ENCODE results near the gene TBX1.

Gene TBX1

DNA sequence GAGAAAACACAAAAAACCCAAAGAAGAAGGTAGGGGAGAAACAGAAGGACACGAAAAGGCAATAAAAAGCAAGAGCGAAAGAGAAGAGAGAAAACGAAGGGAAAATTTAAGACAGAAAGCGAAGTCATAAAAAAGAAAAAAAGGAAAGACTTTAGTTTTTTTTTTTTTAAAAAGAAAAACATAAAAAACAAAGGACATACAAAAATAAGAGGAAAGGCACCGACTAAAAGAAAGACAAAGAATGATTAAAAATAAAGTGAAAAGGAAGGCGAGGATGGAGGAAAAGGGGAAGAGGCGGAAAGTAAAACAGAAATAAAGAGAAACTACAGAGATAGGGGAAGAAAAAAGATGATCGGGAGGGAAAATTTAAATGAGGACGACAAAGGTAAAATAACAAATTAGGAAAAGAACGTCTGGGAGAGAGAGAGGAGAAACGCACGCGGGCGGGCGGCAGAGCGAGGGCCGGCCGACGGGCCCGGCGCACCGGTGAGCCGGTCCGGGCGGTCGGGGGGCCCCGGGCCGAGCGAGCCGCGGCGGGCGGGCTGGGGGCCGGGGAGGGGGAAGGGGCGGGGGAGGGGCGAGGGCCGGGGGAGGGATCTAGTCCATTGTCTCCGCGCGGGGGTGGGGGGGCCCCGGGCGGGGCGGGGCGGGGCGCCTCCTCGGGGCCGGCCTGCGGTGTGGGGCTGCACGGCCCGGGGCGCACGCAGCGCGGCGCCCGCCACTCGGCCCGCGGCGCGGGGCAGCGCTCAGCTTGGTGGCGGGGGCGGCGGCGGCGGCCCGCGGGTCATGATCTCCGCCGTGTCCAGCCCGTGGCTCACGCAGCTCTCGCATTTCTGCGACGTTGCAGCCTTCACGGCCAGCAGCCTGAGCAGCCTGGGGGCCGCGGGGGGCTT is at the start of gene TBX1:
TBX1 (plus strand) TSS at position 721 of the 893 bp plus-strand sequence; CDS start at position 787, 66 bp downstream.
- DNase-seq, result peak; percentile 34
- in situ Hi-C loops (cut with MboI; ENCODE audit: low pct_unique_long_range_greater_than_20kb, low sequenced_read_pairs), result no loop called here

DNA sequence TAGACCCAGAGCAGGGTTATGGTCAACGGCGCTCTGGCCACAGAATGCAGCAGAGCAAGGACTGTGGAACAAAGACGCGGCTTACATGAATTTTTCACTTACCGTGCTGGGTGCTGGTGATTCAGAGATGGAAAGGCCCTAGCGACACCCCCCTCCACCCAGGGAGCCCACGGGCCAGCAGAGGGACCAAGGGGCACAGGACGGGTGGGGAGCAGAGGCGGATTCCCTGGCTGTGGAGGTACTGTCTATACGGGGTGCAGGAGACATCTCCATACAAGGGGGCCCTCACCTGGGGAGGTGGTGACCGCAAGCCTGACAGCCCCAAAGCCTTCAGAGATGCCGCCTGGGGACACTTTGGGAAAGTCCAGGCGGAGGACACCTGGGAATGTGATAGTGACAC is 47.3 kb upstream of the TBX1 start:
- no peak for DNase-seq
- in situ Hi-C loops (cut with MboI; ENCODE audit: low pct_unique_long_range_greater_than_20kb, low sequenced_read_pairs), result no loop called here

DNA sequence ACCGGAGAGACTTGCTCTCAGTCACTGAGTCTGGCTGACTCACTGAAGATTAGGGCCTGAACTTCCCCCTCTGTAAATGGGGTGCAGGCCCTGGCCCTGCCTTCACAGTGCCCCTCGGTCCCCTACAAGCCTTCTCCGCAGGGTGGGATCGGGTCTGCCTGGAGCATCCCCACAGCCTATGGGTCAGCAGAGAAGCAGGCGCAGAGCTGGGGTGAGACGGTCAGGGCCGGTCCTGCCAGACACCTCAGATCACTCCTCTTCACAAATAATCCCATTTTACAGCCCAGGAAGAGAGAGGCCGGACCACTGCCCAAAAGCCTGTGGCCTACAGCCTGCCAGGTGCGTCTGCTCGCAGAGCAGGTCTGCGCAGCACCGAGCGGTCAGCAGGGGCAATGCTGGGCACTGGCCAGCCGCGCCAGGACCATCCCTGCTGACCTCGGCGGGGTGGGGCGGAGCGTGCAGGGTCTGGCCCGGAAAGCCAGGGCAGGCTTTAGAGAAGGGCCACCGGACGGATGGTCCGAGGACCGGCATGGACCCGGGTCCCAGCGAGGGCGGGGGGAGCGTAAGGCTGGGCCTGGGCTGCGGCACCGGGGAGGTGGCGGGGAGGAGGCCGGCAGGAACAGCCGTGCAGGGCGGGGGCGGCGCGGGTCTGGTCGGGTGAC is 46.8 kb upstream of the TBX1 start:
- in situ Hi-C loops (cut with MboI; ENCODE audit: low pct_unique_long_range_greater_than_20kb, low sequenced_read_pairs), result no loop called here
- no peak for DNase-seq

DNA sequence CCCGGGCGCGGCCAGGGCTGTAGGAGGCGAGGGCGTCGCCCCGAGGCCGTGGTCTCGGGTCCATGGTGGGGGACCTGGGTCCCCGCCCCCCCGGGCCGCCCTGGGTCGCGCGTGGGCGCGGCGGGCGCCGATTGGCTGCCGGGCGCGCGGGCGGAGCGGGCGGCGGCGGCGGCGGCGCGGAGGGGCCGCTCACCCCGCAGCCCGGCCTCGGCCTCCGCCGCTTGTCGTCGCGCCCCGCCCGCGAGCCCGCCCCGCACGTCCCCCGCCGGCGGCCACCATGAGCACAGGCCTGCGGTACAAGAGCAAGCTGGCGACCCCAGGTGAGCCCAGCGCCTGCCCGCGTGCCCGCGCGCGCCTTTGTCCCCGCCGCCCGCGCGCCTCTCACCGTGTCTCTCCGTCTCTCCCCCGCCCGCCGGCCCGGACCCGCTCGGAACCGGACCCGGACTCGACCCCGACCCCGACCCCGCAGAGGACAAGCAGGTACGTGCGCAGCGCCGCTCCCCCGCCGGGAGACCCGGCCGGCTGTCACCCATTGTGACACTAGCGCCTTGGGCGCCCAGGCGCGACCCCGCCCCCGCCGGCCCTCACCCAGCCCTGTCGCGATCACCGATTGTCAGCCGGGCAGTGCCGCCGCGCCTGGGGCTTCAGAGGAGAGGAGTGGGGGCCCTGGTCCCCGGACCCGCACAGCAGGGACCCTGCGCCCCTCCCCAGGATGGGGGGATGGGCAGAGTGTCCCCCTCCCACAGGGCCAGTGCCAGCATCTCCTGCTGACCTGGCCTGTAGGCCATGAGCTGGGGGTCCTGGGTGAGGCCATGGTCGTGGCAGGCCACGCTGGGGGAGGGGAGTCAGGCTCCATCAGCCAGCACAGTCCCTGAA is 46.0 kb upstream of the TBX1 start, which contains the start of gene SEPTIN5:
SEPTIN5 (plus strand) TSS at position 192 of the 876 bp plus-strand sequence; CDS start at position 278, 86 bp downstream.
- DNase-seq, result no peak
- in situ Hi-C loops (cut with MboI; ENCODE audit: low pct_unique_long_range_greater_than_20kb, low sequenced_read_pairs), result no loop called here

DNA sequence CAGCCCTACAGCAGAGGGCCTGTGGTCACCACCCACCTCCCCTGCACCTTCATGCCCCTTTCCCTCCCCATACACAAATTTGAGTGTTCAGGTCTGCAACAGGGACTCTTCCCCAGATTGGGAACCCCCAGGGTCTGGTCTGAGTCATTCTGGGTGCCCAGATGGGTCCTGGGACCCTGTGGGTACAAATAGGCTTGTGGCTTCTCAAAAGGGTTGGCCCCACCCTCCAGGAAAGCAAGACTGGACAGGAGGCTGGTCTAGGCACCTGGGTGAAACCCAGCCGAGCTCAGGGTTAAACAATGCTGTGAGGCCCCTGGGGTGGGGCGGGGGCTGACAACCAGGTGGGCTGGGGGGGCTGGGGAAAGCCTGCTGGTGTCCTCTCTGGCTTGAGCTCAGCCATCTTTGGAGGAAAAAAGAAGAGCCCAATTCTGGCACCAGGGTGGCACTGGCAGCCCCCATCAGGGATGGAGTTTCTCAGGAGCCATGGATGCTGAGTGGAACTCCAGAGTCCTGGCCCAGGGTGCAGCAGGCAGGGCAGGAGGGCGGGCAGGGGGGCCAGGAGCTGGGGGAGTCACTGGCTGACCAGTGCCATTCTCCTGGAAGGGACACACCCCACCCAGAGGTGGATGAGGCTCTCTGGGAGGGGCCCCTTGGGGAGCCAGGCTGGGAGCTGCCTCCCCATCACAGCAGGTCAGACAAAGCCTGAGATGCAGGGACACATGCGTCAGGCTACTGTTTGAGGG is 45.2 kb upstream of the TBX1 start:
- in situ Hi-C loops (cut with MboI; ENCODE audit: low pct_unique_long_range_greater_than_20kb, low sequenced_read_pairs), result no loop called here
- DNase-seq, result no peak

DNA sequence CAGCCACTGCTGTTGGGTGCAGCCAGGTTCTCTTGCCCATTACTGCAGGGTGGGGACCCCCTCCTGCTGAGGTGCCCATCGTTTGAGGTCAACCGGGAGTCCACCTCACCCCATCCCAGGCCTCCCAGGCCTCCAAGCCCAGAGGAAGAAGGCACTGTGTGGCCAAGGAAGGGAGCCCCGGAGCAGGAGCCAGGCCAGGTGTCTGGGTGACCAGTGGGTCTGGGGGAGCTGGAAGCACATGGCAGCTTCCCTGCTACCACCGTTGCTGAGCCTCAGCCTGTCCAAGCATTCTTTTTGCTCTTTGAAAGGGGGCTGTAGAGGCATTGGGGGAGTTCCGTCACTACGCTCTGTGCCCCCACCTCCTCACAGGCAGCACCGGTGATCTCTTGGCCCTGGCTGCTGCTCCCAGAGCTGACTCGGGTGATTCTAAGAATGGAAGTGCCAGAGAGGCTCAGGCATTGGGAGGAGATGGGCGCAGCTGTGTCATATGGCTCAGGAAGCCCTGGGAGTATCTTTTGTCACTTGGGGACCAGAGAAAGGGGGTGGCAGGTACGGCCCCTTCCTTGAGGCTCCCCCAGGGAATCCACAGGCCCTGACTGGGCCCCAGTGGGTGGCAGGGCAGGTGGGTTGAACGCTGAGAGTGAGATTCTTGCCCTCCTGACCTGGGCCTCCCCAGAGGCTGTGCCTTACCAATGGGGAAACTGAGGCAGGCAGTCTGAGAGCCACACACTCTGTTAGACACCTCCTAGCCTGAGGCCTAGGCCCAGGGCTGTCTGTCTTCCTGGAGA is 44.3 kb upstream of the TBX1 start:
- DNase-seq, result no peak
- in situ Hi-C loops (cut with MboI; ENCODE audit: low pct_unique_long_range_greater_than_20kb, low sequenced_read_pairs), result no loop called here

DNA sequence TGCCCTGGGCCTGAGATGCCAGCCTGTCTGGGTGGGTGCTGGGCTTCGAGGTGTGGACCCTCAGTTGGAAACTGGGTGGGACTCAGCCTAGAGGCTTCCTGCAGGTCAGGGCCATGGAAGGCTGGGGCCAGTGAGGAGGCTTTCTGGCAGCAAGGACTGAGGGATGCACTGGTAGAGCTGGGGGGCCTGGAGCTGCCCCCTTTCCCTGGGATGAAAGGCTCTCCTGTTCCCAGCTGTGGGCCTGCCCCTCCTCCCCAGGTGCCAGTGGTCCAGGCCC is 43.8 kb upstream of the TBX1 start:
- in situ Hi-C loops (cut with MboI; ENCODE audit: low pct_unique_long_range_greater_than_20kb, low sequenced_read_pairs), result no loop called here
- no peak for DNase-seq

DNA sequence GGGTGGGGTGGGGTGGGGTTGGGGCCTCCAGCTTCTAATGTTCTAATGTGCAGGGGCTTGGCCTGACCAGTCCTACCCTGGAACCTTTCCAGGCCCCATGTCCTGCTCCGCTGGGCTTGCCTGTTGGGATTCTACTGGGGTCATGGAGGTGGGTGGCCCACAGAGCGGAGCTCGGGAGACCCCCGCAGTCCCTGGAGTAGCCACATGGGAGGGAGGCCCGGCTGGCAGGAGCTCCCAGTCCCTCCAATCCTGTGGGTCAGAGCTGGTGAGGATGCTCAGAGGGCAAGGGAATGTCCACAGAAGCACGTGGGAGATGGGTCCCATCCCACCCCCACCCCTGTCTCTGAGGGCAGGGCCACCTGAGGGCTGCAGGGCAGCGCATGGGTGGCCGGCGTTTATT is 43.4 kb upstream of the TBX1 start:
- in situ Hi-C loops (cut with MboI; ENCODE audit: low pct_unique_long_range_greater_than_20kb, low sequenced_read_pairs), result no loop called here

DNA sequence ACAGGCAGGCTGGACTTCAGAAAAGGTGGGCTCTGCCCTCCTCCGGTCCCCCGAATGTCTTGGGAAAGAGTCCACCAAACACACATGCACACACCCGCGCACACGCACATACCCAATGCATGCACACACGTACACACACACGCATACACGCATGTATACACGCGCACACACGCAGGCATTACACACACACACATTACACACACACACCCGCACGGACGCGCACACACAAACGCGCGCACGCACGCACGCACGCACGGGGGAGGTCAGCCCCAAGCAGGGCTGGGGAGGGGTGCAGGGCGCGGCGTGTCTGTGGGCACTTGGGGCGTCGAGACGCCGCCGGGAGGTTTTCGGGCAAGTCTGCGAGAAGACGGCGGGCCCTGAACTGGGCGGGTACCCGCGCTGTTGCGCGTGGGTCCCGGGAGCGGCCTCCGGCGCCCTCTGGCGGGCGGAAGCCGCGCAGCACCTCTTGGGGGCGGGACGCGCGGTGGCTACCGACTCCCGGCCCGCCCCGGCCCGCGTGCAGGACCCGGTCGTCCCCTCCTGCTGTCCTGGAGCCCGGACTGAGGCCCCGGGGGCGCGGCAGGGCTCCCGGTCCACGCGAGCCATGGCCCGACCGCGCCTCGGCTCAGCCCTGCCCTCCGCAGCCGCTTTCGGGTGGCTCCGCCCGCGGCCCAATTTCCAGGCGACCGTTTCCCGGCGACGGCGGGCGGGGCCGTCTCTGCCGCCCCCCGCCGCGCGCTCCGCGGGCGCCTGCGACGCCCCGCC is 42.7 kb upstream of the TBX1 start:
- DNase-seq, result peak; percentile 81
- in situ Hi-C loops (cut with MboI; ENCODE audit: low pct_unique_long_range_greater_than_20kb, low sequenced_read_pairs), result no loop called here

More for the DNA sequence above, 43.4 kb upstream of the TBX1 start:
- DNase-seq, result no peak

DNA sequence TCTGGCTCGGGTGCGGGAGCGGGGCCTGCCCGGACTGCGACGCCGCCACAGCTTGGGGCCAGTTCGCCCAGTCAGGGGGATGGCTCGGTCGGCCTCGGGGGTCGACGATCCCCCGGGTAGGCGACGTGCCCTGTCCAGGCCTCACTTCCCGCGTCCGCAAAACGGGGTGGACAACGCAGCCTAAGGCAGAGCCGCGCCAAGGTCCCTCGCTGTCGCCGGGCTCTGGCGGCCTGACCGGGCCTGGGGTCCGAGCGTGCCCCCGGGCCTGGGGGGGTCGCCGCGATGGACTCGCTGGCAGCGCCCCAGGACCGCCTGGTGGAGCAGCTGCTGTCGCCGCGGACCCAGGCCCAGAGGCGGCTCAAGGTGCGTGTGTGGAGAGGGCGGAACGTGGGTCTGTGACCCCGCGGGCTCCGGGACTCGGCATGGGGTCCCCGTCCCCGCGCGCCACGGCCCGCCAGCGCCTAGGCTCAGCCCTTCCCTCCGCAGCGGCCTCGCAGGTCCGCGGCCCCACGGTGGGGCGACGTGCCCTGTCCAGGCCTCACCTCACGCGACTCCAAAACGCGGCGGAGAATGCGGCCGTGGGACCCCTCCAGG is 42.0 kb upstream of the TBX1 start:
- in situ Hi-C loops (cut with MboI; ENCODE audit: low pct_unique_long_range_greater_than_20kb, low sequenced_read_pairs), result no loop called here
- no peak for DNase-seq

DNA sequence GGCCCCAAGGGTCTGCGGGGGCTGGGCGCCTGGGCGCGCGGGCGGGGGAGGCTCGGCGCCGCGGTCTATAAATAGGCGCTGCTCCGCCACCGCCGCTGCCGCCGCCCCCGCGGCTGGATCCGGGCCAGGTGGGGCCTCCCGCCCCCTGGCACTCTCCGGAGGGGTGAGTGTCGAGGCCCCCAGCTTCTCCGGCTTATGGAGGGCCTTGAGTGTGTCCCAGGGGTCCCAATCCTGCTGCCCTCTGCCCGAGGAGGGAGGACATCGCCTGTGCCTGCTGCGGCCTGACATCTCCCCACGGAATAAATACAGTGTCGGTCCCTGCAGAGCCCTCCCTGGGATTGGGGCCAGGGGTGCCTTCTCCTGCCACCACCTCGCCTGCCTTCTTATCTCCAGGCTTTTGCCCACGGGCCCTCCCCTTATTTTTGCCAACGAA is 41.5 kb upstream of the TBX1 start:
- in situ Hi-C loops (cut with MboI; ENCODE audit: low pct_unique_long_range_greater_than_20kb, low sequenced_read_pairs), result no loop called here
- DNase-seq, result peak; percentile 49

DNA sequence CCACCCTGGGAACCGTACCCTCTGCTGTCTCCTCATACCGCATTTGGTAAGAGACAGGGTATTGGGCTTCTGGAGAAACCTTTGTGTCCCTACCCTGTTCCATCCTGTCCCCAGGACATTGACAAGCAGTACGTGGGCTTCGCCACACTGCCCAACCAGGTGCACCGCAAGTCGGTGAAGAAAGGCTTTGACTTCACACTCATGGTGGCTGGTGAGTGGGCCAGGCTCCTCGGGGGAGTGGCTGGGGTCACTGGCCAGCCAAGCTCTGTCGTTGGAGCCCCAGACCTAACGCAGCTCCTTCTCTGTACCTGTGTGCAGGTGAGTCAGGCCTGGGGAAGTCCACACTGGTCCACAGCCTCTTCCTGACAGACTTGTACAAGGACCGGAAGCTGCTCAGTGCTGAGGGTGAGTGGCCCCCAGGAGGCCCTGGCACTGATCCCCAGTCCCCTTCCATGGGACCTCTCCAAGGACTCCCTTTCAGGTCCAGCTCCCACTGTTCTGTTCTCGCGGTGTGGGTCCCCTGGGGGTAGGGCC is 41.0 kb upstream of the TBX1 start:
- no peak for DNase-seq
- in situ Hi-C loops (cut with MboI; ENCODE audit: low pct_unique_long_range_greater_than_20kb, low sequenced_read_pairs), result no loop called here

DNA sequence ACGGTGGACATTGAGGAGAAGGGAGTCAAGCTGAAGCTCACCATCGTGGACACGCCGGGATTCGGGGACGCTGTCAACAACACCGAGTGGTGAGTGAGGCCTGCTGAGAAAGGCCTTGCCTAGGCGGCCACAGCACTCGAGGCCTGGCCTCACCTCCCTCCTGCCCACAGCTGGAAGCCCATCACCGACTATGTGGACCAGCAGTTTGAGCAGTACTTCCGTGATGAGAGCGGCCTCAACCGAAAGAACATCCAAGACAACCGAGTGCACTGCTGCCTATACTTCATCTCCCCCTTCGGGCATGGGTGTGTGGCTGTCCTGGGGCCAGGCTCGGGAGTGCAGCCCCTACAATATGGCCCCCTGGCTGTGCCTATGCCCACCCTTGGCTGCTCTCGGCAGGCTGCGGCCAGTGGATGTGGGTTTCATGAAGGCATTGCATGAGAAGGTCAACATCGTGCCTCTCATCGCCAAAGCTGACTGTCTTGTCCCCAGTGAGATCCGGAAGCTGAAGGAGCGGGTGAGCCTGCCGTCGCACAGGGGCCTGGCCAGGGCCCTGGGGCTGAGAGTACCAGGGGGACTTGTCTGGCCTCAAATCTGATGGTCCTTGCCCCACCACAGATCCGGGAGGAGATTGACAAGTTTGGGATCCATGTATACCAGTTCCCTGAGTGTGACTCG is 40.3 kb upstream of the TBX1 start:
- DNase-seq, result no peak
- in situ Hi-C loops (cut with MboI; ENCODE audit: low pct_unique_long_range_greater_than_20kb, low sequenced_read_pairs), result no loop called here

DNA sequence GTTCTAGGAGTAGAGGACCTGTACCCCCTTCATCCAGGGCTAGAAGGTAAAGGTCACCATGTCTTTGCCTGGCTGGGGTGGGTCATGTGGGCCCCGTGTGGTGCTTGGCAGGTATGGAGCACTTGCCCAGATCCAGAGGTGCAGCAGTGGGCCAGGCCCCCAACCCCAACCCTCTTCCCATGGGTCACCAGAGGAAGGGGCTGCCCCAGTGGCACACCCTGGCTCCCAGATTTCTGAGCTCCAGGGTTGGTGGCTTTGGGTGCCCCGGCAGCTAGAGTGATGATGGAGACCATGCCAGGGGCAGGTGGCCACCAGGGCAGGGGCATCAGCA is 39.6 kb upstream of the TBX1 start:
- in situ Hi-C loops (cut with MboI; ENCODE audit: low pct_unique_long_range_greater_than_20kb, low sequenced_read_pairs), result no loop called here
- DNase-seq, result no peak

DNA sequence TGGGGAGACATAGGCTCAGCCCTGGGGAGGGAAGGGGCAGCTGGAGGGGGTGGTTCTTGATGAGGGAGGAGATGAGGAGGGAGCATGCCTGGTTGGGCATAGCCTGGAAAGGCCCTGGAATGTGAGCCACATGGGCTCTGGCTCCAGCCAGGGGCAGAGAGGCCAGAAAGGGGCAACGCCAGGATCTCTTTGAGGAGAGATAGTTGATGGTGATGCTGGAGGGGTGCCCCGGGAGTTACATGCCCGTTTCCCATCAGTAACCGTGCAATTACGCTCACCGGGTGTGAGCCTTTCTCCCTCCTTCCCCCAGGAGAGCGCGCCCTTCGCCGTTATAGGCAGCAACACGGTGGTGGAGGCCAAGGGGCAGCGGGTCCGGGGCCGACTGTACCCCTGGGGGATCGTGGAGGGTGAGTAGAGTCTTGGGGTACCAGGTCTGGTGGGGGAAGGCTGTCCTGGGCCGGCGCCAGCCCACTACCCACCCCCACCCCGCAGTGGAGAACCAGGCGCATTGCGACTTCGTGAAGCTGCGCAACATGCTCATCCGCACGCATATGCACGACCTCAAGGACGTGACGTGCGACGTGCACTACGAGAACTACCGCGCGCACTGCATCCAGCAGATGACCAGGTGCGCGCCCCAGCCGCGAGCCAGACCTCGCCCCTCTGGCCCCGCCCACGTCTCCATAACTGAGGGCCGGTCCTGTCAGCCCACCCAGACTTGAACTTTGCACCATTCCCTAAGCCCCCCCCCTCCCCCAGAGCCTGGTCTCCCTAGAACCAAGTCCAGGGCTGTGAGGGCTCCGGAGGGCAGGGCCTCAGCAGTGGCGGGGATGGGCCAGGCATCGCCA is 39.0 kb upstream of the TBX1 start:
- no peak for DNase-seq

More for the DNA sequence above, 39.0 kb upstream of the TBX1 start:
- in situ Hi-C loops (cut with MboI; ENCODE audit: low pct_unique_long_range_greater_than_20kb, low sequenced_read_pairs), result no loop called here
